Trophoblast cell (in vitro differentiated cells and primary cell): ENCODE data around the gene TBC1D30.

Experiments used
- DNase-seq, 2 donors: peaks; one replicate each; pipeline ENCODE4 v3.0.0-alpha.2; 2016
- H2AFZ ChIP-seq: 2 replicates; pipeline ENCODE4 v1.6.1; 2013; ENCODE audit warnings: low read length, moderate library complexity, mild to moderate bottlenecking; ENCODE audit not compliant: insufficient read depth, poor library complexity
- H2AK5ac ChIP-seq: 2 replicates; pipeline ENCODE4 v1.6.1; 2013; ENCODE audit warnings: mild to moderate bottlenecking, low read length
- H2BK120ac ChIP-seq: 2 replicates; pipeline ENCODE4 v1.6.1; 2013; ENCODE audit warnings: low read length, mild to moderate bottlenecking, moderate library complexity; ENCODE audit not compliant: insufficient read depth, poor library complexity
- H2BK12ac ChIP-seq: 2 replicates; pipeline ENCODE4 v1.6.1; 2013; ENCODE audit warnings: mild to moderate bottlenecking, low read length, moderate library complexity
- H2BK5ac ChIP-seq: 2 replicates; pipeline ENCODE4 v1.6.1; 2013; ENCODE audit warnings: low read length, low read depth, moderate library complexity, mild to moderate bottlenecking; ENCODE audit not compliant: poor library complexity
- H3K14ac ChIP-seq: 2 replicates; pipeline ENCODE4 v1.6.1; 2013; ENCODE audit warnings: mild to moderate bottlenecking, low read length
- H3K18ac ChIP-seq: 2 replicates; pipeline ENCODE4 v1.6.1; 2013; ENCODE audit warnings: mild to moderate bottlenecking, low read length
- H3K23ac ChIP-seq: 2 replicates; pipeline ENCODE4 v1.6.1; 2013; ENCODE audit warnings: low read length
- H3K27ac ChIP-seq: 2 replicates; pipeline ENCODE4 v1.5.1; 2013; ENCODE audit warnings: low read depth, mild to moderate bottlenecking, inconsistent platforms, low read length, moderate library complexity
- H3K27me3 ChIP-seq: 2 replicates; pipeline ENCODE4 v1.6.1; 2013; ENCODE audit warnings: inconsistent platforms, mild to moderate bottlenecking, low read length, moderate library complexity; ENCODE audit not compliant: insufficient read depth
- H3K36me3 ChIP-seq, 2 experiments: 1 replicate in 1 of 2; 2 replicates in 1 of 2; pipeline ENCODE4 v1.6.1; 2013; ENCODE audit warnings: low read length in 2 of 2, mild to moderate bottlenecking in 2 of 2, moderate library complexity in 1 of 2; ENCODE audit not compliant: insufficient read depth in 2 of 2, control insufficient read depth in 1 of 2
- H3K4ac ChIP-seq: 2 replicates; pipeline ENCODE4 v1.6.1; 2013; ENCODE audit warnings: low read depth, mild to moderate bottlenecking, low read length, moderate library complexity
- H3K4me1 ChIP-seq, 2 experiments: 1 replicate in 1 of 2; 2 replicates in 1 of 2; pipeline ENCODE4 v1.6.1; 2013; ENCODE audit warnings: low read length in 2 of 2, mild to moderate bottlenecking in 2 of 2, moderate library complexity in 1 of 2; ENCODE audit not compliant: insufficient read depth in 2 of 2, control insufficient read depth in 1 of 2
- H3K4me2 ChIP-seq: 2 replicates; pipeline ENCODE4 v1.6.1; 2013; ENCODE audit warnings: inconsistent platforms, mild to moderate bottlenecking, low read length, moderate library complexity
- H3K4me3 ChIP-seq: 2 replicates; pipeline ENCODE4 v1.5.1; 2013; ENCODE audit warnings: mild to moderate bottlenecking, low read depth, low read length, inconsistent platforms
- H3K79me1 ChIP-seq: one replicate; pipeline ENCODE4 v1.6.1; 2013; ENCODE audit warnings: low read length
- H3K79me2 ChIP-seq: 2 replicates; pipeline ENCODE4 v1.6.1; 2013; ENCODE audit warnings: low read length, mild to moderate bottlenecking; ENCODE audit not compliant: control insufficient read depth, insufficient read depth, poor library complexity
- H3K9ac ChIP-seq: 2 replicates; pipeline ENCODE4 v1.6.1; 2013; ENCODE audit warnings: mild to moderate bottlenecking, low read length
- H3K9me3 ChIP-seq: 2 replicates; pipeline ENCODE4 v1.6.1; 2013; ENCODE audit warnings: low read depth, mild to moderate bottlenecking, control low read depth, inconsistent platforms, low read length; ENCODE audit not compliant: insufficient read depth
- H4K12ac ChIP-seq: 2 replicates; pipeline ENCODE4 v1.6.1; 2013; ENCODE audit warnings: low read depth, mild to moderate bottlenecking, low read length, moderate library complexity
- H4K8ac ChIP-seq: 2 replicates; pipeline ENCODE4 v1.6.1; 2013; ENCODE audit warnings: low read depth, mild to moderate bottlenecking, low read length, moderate library complexity
- H4K91ac ChIP-seq: one replicate; pipeline ENCODE4 v1.6.1; 2013; ENCODE audit warnings: low read depth, mild to moderate bottlenecking, low read length, moderate library complexity

Gene TBC1D30

GRCh38 chr12:64923536-64923935 is 99.1 kb downstream of the TBC1D30 start:
- no peak overlapping the region for H4K91ac ChIP-seq
- H4K8ac ChIP-seq: no peak overlapping the region
- H3K79me1 ChIP-seq: no peaks in the 10 kb centered on the region

More at GRCh38 chr12:64923536-64923935, 99.1 kb downstream of the TBC1D30 start:
- H3K4ac ChIP-seq: no peak overlapping the region
- H2AK5ac ChIP-seq: no peak overlapping the region
- H3K4me2 ChIP-seq: no peak overlapping the region
- no peak overlapping the region for H2BK120ac ChIP-seq
- H3K4me3 ChIP-seq: no peak overlapping the region
- no peak overlapping the region for H2AFZ ChIP-seq
- no peak overlapping the region for H4K12ac ChIP-seq
- no peaks in the 10 kb centered on the region for H3K79me2 ChIP-seq
- no peak overlapping the region for H3K27ac ChIP-seq
- H3K9ac ChIP-seq: no peak overlapping the region
- H3K23ac ChIP-seq: no peak overlapping the region
- no peaks in the 10 kb centered on the region for H3K36me3 ChIP-seq
- H2BK12ac ChIP-seq: no peak overlapping the region
- H2BK5ac ChIP-seq: no peak overlapping the region
- no peaks in the 10 kb centered on the region for H3K27me3 ChIP-seq
- DNase-seq: no peak
- no peak overlapping the region for H3K14ac ChIP-seq
- no peak overlapping the region for H3K18ac ChIP-seq
- peaks cover 2% of the 10 kb centered on the region for H3K9me3 ChIP-seq
- no peaks in the 10 kb centered on the region for H3K4me1 ChIP-seq
